Stimulated activated CD4-positive, alpha-beta T cell treated with anti-CD3 and anti-CD28 coated beads, TNF-alpha, amount 100 ng/mL, for 48 hours (primary cell): ENCODE data around the gene HLA-DRB1.
A peak's percentile ranks its signal among the peaks of the same experiment; 100 is the strongest.
"Not testable (repeated sequence)": the region's sequence is repeated elsewhere in the genome, so short reads cannot be mapped to it uniquely, and the experiment has no call there.

Source experiments
- DNase-seq, 3 donors: peaks; one replicate each; pipeline ENCODE4 v3.0.0-alpha.2; 2020; ENCODE audit warnings: low read depth in 3 of 3

The HLA-DRB1 gene

DNA sequence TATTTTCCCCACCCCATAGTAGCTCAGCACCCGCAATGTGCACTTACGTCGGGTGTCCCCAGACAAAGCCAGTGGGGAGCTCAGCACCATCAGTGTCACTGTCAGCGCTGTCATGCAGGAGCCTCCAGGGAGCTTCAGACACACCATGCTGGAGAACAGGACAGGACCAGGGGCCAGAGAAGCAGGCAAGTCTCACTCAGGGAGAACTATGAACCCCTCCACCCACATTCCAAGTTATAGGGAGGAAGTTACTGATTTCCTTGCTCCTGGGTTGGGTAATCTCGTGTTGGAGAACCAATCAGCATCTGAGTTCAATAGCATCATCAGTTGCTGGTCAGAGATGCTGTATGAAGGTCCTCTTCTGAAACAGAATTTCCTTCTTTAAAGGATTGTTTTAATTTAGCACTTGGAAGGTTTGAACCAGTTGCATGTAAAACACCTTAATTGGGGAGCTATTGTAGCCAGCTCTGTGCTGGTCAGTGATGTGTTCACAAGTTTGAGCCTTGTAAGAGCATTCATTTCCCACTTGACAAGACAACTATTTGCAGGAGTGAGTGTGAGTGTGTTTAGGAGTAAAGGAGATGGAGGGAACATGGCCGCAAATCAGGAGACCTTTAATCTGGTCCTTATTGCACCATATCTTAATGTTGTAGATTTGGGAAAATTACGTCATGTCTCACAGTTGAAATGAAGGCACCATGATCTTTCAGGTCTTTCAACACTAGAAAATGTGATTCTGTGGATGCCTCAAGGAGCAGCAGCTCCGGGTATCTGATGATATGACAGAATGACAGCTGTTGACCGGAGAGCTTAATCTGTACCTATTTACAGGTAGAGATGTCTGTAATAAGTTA, at the start of gene HLA-DRB1:
TSS of gene HLA-DRB1 (minus strand) at position 253 of the 854 bp plus-strand sequence. CDS start at position 147, 106 bp downstream.
- DNase-seq: no peak

DNA sequence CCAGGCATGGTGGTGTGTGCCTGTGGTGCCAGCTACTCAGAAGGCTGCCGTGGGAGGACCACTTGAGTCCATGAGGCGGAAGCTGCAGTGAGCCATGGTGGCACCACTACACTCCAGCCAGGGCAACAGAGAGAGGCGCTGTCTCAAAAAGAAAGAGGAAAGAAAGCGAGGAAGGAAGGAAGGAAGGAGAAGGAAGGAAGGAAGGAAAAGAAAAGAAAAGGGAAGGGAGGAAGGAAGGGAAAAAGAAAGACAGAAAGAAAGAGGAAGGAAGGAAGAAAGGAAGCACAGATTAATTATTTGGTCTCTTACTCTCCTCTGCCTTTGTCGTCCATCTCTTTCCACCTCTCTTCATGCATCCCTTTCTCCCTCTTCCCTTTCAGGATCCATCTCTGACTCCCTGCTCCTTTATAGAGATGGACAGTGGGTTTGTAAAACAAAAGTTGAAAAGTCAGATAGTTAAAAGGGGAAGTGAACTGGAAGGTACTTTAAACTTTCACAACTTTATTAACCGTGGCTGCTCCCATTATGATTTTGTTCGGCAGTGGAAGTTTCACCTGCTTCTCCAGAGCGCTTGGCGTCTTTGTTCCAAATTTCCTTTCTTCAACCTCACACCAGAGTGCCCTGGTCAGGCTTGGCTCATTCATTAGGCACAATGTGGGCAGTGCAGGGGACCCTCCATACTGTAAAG, 49.0 kb upstream of the HLA-DRB1 start:
- DNase-seq: no peak

DNA sequence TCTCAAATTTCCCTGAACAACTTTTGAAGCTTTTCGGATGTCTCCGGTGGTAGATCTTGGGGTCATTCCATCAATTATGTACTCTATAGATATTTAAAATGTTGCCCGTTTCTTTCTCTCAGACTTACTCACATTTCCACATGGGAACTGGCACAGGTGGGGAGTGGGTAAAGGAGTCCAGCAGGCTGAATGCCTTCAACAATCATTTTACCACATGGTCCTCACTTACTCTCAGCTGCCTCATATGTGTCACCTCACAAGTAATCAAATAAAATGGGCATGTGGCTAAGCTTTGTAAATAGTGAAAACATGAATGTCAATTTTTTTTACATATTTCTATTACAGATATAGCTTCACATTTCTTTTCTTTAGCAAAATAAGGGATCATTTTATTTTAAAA, 48.2 kb upstream of the HLA-DRB1 start:
- DNase-seq: no peak

DNA sequence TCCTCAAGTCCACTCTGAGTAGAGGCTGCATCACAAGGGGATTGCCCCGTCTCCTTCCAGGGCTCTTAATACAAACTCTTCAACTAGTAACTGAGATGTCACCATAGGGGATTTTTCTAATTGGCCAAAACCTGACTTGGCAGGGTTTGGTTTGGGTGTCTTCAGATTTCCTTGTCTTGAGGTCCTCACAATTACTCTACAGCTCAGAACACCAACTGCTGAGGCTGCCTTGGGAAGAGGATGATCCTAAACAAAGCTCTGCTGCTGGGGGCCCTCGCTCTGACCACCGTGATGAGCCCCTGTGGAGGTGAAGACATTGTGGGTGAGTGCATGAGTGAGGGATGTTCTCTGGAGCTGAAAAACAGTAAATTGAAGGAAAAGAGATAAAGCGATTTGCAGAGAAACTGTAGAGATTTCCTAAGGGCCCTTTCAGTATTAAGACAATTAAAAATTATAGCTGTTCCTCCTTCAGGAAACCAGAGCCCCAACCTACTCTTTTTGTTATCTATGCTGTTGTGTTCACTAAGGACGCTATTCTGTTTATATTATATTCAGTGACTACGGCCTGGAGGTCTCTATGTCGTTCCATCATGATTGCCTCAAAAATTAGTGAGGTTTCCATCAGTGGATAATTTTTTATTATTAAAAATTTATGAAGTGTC, 47.7 kb upstream of the HLA-DRB1 start, which contains the start of gene HLA-DQA1:
TSS of gene HLA-DQA1 (plus strand) at position 188 of the 662 bp plus-strand sequence. CDS start at position 241, 53 bp downstream.
- DNase-seq: no peak

DNA sequence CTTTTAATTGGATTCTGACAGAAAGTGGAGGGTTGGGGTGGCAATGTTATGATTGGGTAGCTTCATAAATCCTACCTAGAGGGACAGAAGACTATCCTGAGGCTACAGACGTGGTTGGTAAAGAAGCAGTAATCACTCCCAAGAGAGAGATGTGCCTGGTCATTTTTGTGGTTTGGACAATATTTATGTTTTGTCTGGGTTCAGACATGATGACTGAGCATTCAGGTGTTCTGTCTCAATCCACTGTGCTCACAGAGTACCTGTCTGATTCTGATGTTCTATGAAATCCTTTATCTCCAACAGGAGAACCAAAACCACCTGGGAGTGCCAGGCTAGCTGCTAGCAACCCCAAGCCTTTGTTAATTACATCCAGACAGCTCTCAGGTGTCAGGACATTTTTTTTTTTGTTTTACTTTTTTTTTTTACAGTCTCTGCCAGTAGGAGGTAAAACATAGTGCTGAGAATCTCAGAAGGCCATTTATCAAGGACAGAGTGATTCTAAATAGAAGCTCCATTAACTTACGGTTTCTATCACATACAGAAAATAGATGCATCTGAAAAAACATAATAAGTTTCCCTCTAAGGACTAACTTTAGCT, 46.0 kb upstream of the HLA-DRB1 start:
- DNase-seq: no peak

DNA sequence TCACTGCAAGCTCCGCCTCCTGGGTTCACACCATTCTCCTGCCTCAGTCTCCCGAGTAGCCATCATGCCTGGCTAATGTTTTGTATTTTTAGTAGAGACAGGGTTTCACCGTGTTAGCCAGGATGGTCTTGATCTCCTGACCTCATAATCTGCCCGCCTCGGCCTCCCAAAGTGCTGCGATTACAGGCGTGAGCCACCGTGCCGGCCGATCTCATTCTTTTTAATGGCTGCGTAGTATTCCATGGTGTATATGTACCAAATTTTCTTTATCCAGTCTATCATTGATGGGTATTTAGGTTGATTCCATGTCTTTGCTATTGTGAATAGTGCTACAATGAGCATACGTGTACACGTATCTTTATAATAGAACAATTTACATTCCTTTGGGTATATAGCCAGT, 40.1 kb upstream of the HLA-DRB1 start:
- not testable (repeated sequence) for DNase-seq

DNA sequence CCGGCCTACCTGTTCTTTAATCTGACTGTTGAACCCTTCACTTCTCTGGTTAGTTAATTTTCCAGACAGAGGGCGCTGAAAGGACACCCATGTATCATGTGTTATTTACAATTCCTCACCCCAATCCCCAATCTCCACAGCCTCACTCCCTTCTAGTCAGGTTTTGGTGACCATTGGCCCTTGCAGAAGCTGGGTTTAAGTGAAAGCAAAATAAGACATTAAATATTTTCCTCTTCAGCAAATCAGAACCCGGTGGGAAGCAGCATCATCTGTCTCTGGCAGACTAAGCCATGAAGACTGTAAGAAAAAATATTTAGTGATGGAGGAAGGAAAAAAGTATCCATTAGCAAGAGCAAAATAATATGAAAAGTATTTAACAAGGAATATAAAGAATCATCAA, 38.2 kb upstream of the HLA-DRB1 start:
- no peak for DNase-seq

DNA sequence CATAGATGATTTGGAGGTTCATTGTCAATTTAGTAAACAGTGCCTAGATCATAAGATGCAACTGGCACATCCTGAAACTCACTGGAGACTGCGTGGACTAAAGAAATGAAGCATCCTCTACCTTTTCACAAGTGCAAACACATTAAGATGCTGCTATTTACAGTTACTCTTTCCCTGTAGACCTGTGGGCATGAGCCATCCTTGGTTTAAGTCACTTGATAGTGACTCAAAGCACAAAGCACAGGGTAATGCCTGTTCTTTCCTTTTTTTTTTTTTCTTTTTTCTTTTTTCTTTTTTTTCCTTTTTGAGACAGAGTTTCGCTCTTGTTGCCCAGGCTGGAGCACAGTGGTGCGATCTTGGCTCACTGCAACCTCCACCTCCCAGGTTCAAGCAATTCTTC, 37.6 kb upstream of the HLA-DRB1 start:
- no peak for DNase-seq

DNA sequence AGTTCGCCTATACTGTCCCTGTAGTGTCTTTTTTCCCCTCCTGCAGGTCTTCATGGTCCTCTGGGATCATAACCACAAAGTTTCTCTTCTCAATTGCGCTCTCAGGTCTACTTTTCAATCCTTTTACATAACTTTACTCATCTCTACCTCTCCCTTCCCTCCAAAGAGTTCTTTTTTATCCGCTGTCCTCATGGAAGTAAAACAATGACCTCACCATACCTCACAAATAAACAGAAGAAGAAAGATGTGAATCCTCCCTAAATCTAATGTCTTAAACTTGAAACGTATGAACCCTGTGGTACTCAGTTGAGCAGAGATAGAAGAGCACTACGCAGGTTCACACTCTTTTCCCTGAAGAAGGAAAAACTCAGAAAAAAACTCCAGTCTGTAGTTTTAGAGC, 35.5 kb upstream of the HLA-DRB1 start:
- no peak for DNase-seq

DNA sequence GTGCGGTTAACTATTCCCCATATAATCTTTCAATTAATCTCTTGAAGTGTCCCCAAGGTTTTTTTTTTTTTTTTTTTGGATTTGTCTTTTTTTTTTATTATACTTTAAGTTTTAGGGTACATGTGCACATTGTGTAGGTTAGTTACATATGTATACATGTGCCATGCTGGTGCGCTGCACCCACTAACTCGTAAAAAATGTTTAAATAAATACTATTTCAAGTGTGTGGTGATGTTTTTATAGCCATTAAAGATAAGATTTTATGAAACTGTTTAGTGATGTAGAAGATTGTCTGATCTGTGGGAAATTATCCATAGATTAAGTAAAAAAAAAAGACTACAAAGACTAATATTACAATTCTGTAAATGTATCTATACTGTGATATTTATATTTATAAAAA, 34.9 kb upstream of the HLA-DRB1 start:
- no peak for DNase-seq

DNA sequence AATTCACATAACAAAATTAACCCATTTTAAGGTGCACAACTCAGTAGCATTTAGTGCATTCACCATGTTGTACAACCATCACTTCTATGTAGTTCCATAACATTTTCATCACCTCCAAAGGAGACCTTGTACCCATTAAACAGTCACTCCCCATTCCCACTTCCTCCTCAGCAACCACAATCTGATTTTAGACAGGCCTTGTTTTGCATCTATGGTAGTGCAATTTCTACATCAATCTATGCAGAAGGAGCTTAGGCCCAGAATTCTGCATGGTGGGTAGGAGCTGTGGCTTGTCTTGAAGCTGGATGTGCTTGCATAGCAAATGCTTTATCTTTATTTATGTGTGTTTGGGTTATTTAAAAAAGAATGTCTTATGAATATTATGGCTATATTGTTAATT, 34.0 kb upstream of the HLA-DRB1 start:
- no peak for DNase-seq

DNA sequence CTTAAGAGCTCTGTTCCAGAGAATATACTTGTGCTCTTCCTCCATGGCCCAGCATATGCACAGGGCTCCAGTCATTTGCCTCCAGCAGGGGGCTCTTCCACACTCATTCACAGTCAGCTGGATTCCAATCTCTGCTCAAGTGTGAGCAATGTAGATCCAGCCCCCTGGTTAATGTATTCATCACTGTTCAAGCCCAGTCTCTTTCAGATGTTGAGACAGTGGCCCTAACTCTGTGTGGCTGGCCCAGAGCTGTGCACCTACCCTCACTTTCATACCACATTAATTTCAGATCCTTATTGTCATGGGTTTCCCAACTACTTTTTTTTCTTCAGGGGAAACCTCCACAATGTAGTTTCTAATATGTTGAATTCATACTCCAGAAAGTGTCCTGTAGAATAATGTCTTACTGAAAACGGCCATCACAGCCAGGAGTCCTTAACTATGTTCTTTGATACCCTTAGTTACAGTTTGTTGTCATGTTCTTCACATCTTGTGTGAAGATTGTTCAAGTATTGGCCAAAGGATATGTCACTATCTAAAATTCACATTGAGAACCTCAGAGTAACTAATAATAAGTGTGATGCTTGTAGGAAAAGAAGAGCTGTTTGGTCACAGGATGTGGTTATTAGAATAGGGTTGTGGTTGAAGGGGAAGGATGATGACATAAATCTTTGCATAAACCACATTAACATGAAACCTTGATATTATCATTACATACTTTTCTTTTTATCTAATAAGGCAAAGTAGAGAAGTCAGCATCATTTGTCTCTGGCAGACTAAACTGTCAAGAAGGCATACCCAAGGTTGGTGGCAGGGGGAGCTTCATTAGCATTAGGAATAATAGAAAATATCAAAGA, 33.1 kb upstream of the HLA-DRB1 start:
- DNase-seq: peak in 1 of 3 donors; percentile 37

DNA sequence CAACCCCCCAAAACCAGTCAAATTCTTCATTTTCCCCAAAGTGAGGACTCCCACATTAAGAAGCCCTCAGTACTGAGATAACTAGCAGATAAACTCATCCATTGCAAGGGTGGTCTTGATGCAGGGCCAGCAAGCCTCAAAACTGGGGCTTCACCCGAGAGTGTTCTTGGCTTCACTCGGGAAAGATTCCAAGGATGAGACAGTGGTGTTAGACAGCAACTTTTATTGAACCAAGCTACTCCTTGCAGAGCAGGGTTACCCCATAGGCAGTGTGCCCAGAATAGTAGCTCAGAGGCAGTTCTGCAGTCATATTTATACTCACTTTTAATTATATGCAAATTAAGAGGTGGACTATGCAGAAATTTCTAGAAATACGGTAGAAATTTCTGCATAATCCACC, 31.7 kb upstream of the HLA-DRB1 start:
- DNase-seq: no peak

DNA sequence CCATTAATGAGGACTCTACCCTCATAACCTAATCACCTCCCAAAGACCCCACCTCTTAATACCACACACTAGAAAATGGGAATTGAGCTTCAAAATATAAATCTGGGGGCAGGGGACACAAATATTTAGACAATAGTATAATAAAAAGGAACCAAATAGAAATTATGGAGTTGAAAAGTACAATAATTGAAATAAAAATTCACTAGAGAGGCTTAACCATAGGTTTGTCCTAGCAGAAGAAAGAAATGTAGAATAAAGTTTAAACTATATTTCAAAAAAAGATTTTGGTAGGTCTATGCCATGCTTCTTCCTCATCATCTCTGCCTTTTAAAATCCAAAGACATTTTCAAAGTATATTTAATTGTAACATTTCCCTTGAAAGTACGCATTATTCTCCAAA, 28.1 kb upstream of the HLA-DRB1 start:
- DNase-seq: no peak

DNA sequence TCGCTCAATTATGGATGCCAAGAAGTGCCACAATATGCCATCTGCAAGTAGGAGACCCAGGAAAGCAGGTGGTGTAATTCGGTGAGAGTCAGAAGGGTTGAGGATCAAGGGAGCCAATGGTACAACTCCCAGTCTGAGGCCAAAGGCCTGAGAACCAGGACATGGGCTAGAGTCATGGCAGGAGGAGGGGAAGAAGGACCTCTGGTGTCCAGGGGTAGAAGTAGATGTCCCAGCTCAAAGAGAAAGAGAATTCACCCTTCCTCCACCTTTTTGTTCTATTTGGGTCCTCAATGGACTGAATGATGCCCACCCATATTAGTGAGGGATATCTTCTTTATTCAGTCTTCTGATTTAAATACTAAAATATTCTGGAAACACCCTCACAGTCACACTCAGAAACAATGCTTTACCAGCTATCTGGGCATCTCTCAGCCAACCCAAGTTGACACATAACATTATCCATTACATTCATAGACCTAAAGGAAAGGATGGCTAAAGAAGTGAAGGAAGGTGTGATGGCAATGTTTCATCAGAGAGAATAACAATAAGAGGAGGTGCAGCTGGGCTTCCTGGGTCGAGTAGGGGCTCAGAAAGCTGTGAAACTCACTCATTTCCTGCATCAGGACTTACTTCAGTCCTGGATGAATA, 26.4 kb upstream of the HLA-DRB1 start:
- no peak for DNase-seq

DNA sequence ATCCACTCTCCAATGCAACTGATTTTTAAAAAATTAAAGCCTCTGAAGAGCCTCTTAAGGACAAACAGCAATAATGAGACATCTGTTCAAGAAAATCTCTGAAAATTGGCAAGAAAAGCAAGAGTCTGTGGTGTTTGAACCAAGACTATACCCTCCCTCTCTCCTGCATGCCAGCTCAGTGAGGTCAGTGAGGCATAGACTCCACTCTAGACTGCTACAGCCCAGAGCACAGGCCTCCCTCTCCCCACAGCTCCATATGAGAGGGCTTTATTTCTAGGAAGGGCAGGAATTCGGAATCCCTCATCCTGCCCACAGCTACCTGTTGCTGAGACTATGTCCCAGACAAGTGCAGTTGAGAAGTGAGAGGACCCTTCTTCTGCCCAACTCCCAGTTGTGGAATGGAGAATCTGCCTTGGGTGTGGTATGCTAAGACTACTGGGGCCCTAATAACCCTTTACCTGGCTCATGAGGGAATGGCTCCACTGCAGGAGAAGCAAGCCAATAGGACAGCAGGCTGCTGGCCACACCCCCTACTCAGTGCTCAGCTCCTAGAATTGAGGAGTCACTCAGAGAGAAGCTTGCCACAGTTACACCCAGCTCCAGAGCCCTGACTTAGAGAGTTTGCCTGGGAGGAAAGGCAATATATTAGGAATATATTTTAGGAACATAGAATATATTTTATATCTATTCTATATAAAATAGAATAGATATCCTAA, 24.9 kb upstream of the HLA-DRB1 start:
- no peak for DNase-seq

DNA sequence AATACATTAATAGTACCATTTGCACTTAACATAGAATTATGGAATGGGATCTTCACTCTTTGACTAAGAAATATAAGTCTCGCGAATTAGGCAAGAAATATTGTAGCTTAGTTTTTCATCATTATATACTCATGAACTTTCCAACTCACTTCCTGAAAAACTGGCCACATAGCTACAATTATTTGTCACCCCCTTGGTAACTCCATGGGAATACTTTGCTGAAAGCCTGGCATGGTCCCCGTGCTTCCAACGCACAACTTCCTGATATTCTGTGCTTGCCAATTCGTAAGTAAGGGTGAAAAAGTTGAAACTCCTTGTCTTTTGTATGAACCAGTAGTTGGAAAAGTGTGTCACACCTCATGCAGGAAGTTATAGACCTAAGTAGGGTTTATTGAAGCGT, 23.8 kb upstream of the HLA-DRB1 start:
- DNase-seq: no peak

DNA sequence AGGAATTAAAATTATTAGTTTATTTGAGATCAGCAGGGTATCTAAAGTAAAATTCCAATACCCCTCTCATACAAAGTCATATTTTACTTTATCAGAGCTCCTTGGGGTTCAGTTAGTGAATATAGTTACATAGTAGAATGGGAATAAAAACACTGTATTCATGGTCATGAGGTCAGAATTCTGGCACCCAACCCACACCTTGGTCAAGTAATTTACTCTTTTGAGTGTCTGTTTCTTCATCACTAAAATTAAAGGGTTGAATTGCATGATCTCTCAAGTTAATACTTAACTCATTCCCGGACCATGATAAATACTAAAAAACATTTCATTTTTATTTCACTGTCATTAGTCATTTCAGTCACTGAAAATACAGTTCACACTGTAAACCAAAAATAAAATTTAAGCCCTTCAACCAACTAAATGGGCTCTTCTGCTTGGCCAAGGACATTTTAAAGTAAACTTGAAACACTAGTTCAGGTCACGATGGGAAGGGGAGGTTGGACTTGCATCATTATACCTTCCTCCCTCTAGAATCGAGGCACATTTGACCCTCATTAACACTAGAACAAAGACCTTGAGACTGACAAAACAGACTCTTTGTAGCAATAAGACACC, 21.1 kb upstream of the HLA-DRB1 start:
- no peak for DNase-seq
